Fibroblast of lung (primary cell): ENCODE data around the gene FOXI1.

ENCODE experiments used
- EZH2 ChIP-seq: IDR thresholded peaks from 2 replicates; pipeline ENCODE4 v1.5.1; 2012; ENCODE audit warnings: low read length, control low read depth, mild to moderate bottlenecking; ENCODE audit errors: missing control alignments
- TF ChIP-seq, protein P1 (sequence below), 2 donors: IDR thresholded peaks in 1 of 2; conservative IDR thresholded peaks in 1 of 2; 1 replicate in 1 of 2; 2 replicates in 1 of 2; pipeline ENCODE4 v1.5.1; 2011 to 2012; ENCODE audit warnings: low read length in 2 of 2, control low read depth in 1 of 2, inconsistent platforms in 1 of 2, low read depth in 1 of 2, mild to moderate bottlenecking in 1 of 2

DNA sequence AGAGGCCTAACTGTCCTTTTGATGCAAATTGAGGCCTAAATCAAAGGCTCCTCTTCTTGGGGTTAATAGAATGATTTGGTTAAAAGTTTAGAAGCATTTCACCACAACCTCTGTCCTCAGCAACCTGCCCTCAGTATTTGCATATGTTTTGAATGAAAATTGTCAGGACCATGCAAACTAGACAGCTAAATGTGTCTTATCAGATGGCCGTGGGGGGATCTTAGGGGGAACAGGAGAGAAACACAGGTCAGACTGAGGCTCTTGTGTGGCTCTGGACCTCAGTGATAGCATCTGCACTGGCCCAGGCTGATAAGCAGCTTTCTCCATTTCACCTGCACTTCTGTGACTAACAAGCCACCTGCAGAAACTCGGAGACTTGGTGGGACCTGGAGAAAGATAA, 49.0 kb downstream of the FOXI1 start:
- TF ChIP-seq, protein P1, sequence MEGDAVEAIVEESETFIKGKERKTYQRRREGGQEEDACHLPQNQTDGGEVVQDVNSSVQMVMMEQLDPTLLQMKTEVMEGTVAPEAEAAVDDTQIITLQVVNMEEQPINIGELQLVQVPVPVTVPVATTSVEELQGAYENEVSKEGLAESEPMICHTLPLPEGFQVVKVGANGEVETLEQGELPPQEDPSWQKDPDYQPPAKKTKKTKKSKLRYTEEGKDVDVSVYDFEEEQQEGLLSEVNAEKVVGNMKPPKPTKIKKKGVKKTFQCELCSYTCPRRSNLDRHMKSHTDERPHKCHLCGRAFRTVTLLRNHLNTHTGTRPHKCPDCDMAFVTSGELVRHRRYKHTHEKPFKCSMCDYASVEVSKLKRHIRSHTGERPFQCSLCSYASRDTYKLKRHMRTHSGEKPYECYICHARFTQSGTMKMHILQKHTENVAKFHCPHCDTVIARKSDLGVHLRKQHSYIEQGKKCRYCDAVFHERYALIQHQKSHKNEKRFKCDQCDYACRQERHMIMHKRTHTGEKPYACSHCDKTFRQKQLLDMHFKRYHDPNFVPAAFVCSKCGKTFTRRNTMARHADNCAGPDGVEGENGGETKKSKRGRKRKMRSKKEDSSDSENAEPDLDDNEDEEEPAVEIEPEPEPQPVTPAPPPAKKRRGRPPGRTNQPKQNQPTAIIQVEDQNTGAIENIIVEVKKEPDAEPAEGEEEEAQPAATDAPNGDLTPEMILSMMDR (conservative IDR thresholded peaks at IDR 0.05 in 1 of 2, IDR thresholded peaks at IDR 0.05 in 1 of 2; ENCODE audit: low read depth in 1 of 2, low read length in 2 of 2) = no peak
- TF ChIP-seq EZH2 = no peak
